ENCODE results near the gene RMC1. TPM values are rescaled to one million over a fixed set of nuclear protein-coding genes. Genes with fewer than 3 reads are reported as not detected.

The RMC1 gene
- total RNA-seq, 1 experiment from 2014 or later, result 39.8 TPM

GRCh38 chr18:23532848-23533247 lies 29.5 kb downstream of the RMC1 start:
- H3K36me3 ChIP-seq (ENCODE audit: insufficient read depth, low read length, poor library complexity, severe bottlenecking), result peaks cover 97% of the 10 kb centered on the region
- no peaks in the 10 kb centered on the region for H3K9me3 ChIP-seq (ENCODE audit: low read depth, low read length, poor library complexity, severe bottlenecking)
- H3K27ac ChIP-seq (ENCODE audit: low read depth, low read length, poor library complexity, severe bottlenecking), result no peak overlapping the region
- intact Hi-C loops (cut with micrococcal nuclease; ENCODE audit: unreplicated experiment), result no loop called here
- no peak overlapping the region for H3K4me3 ChIP-seq (ENCODE audit: low read depth, low read length, poor library complexity, severe bottlenecking)
- no peak for TF ChIP-seq EZH2 (IDR thresholded peaks at IDR 0.05; ENCODE audit: borderline replicate concordance, low read depth, low read length, poor library complexity, severe bottlenecking)
- no peak for TF ChIP-seq CTCF (conservative IDR thresholded peaks at IDR 0.05; ENCODE audit: low read depth, low read length)
- POLR2A ChIA-PET (ENCODE audit: low non-redundant PET), result no interaction called here
- DNase-seq (ENCODE audit: low spot score), result no peak
- no peaks in the 10 kb centered on the region for H3K27me3 ChIP-seq (replicated peaks; ENCODE audit: insufficient read depth, low read depth, low read length, poor library complexity)
- CTCF ChIA-PET, result no interaction called here
- H3K4me1 ChIP-seq (ENCODE audit: insufficient read depth, low read length, poor library complexity, severe bottlenecking), result no peaks in the 10 kb centered on the region
- BruUV-seq (replicated peaks), result no TSS peak

GRCh38 chr18:23534276-23534675 lies 31.0 kb downstream of the RMC1 start:
- BruUV-seq (replicated peaks), result no TSS peak
- H3K36me3 ChIP-seq (ENCODE audit: insufficient read depth, low read length, poor library complexity, severe bottlenecking), result peaks cover 98% of the 10 kb centered on the region
- DNase-seq (ENCODE audit: low spot score), result no peak
- no peak overlapping the region for H3K27ac ChIP-seq (ENCODE audit: low read depth, low read length, poor library complexity, severe bottlenecking)
- intact Hi-C loops (cut with micrococcal nuclease; ENCODE audit: unreplicated experiment), result no loop called here
- no peaks in the 10 kb centered on the region for H3K4me1 ChIP-seq (ENCODE audit: insufficient read depth, low read length, poor library complexity, severe bottlenecking)
- H3K27me3 ChIP-seq (replicated peaks; ENCODE audit: insufficient read depth, low read depth, low read length, poor library complexity), result no peaks in the 10 kb centered on the region
- no peak for TF ChIP-seq CTCF (conservative IDR thresholded peaks at IDR 0.05; ENCODE audit: low read depth, low read length)
- TF ChIP-seq EZH2 (IDR thresholded peaks at IDR 0.05; ENCODE audit: borderline replicate concordance, low read depth, low read length, poor library complexity, severe bottlenecking), result no peak
- ChIA-PET CTCF (interaction anchor here (0.6 kb wide), 1 partner anchor 169 kb away, joined by 3 read pairs; no protein-coding TSS in a partner anchor), POLR2A (ENCODE audit: low non-redundant PET) (no interaction called here)
- no peak overlapping the region for H3K4me3 ChIP-seq (ENCODE audit: low read depth, low read length, poor library complexity, severe bottlenecking)
- no peaks in the 10 kb centered on the region for H3K9me3 ChIP-seq (ENCODE audit: low read depth, low read length, poor library complexity, severe bottlenecking)

DNA sequence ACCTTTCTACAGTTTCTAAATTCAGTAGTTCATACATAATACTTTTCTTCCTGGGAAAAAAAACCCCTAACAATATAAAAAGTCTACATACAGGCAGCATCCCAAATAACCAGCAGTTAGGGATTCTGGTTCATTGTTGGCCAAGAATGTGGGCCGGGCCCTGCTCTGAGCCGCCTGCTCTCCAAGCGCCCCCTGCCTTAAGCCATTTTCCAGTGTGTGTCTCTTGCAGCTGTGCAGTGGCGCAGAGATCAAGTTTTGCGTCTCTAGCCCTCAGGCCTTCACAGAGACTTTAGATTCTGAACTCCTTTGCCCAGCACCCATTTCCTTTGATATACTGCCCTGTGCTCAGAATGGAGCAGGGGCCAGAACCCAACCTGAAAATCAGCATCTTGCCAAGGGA lies 32.9 kb downstream of the RMC1 start:
- no peak for DNase-seq (ENCODE audit: low spot score)
- TF ChIP-seq CTCF (conservative IDR thresholded peaks at IDR 0.05; ENCODE audit: low read depth, low read length) (no peak), EZH2 (IDR thresholded peaks at IDR 0.05; ENCODE audit: borderline replicate concordance, low read depth, low read length, poor library complexity, severe bottlenecking) (no peak)
- ChIA-PET POLR2A (ENCODE audit: low non-redundant PET) (no interaction called here), CTCF (no interaction called here)
- Histone ChIP-seq H3K27me3 (replicated peaks; ENCODE audit: insufficient read depth, low read depth, low read length, poor library complexity) (no peaks in the 10 kb centered on the region), H3K27ac (ENCODE audit: low read depth, low read length, poor library complexity, severe bottlenecking) (no peak overlapping the region), H3K4me3 (ENCODE audit: low read depth, low read length, poor library complexity, severe bottlenecking) (no peak overlapping the region), H3K9me3 (ENCODE audit: low read depth, low read length, poor library complexity, severe bottlenecking) (no peaks in the 10 kb centered on the region), H3K36me3 (ENCODE audit: insufficient read depth, low read length, poor library complexity, severe bottlenecking) (peaks cover 100% of the 10 kb centered on the region), H3K4me1 (ENCODE audit: insufficient read depth, low read length, poor library complexity, severe bottlenecking) (no peaks in the 10 kb centered on the region)
- BruUV-seq (replicated peaks), result no TSS peak
- intact Hi-C loops (cut with micrococcal nuclease; ENCODE audit: unreplicated experiment), result no loop called here
